NAMALWA (cell line): Measurements from ENCODE around the gene SOBP.
"Not testable (repeated sequence)": the region's sequence is repeated elsewhere in the genome, so short reads cannot be mapped to it uniquely, and the experiment has no call there.

ENCODE experiments used
- DNase-seq: peaks from one replicate; pipeline ENCODE4 v3.0.0-alpha.2; 2015; ENCODE audit warnings: low spot score

The SOBP gene, protein sequence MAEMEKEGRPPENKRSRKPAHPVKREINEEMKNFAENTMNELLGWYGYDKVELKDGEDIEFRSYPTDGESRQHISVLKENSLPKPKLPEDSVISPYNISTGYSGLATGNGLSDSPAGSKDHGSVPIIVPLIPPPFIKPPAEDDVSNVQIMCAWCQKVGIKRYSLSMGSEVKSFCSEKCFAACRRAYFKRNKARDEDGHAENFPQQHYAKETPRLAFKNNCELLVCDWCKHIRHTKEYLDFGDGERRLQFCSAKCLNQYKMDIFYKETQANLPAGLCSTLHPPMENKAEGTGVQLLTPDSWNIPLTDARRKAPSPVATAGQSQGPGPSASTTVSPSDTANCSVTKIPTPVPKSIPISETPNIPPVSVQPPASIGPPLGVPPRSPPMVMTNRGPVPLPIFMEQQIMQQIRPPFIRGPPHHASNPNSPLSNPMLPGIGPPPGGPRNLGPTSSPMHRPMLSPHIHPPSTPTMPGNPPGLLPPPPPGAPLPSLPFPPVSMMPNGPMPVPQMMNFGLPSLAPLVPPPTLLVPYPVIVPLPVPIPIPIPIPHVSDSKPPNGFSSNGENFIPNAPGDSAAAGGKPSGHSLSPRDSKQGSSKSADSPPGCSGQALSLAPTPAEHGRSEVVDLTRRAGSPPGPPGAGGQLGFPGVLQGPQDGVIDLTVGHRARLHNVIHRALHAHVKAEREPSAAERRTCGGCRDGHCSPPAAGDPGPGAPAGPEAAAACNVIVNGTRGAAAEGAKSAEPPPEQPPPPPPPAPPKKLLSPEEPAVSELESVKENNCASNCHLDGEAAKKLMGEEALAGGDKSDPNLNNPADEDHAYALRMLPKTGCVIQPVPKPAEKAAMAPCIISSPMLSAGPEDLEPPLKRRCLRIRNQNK

DNA sequence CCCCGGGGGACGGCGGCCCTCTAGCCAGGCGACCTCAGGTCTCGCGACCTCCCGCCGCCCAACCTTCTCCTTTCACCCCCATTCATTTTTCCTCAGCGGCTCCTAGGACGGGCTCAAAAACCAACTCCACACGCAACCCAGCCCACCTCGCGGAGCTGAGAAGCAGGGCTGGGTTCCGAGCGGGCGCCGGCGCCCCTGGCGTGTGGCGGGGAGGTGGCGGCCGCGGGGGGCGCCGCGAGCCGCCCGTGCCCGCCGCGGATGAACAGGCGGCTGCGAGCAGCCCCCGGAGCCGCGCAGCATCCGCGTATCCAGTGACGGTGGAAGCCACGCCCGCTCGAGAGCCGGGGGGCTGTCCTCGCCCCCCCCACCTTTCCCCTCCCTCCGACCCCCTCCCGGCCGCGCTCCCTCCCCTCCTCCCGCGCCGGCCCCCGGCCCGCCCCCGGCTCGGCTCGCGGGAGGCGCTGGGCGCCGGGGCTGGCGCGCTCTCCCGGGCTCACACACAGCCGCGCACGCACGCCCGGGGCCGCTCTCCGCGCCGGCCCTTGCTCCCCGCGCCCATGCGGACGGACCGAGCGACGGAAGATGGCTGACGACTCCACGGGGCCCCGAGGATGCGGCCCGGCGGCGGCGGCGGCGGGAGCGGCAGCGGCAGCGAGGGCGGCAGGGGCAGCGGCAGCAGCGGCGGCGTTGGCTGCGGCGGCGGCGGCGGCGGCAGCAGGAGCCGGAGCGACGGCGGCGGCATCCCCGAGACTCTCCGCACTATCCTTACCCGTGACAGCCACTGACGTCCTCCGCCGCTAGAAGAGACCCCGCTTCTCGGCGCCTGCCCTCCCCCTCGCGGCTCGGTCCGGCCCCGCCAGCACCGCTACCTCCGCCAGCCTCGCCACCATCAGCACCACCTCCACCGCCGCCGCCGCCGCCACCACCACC is at the start of gene SOBP:
Gene SOBP (plus strand): TSS at position 482 of the 930 bp plus-strand sequence. CDS start 500 bp downstream, outside the sequence.
- DNase-seq: peak; percentile 80

DNA sequence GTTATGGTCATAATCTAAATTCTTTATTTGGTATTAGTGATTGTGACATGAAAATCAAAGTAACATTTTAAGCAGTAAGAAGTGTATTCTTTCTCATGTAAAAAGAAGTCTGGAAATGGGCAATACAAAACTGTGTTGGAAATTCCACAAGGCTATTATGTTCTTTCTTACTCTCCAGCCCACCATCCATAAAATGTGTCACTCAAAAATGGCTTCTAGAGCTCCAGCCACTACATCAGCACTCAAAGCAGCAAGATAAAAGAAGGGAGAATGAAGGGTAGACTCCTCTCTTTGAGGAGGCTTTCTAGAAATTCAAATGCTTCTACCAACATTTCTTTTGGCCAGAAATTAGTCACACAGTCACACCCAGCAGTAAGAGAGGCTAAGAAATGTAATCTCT is 49.0 kb upstream of the SOBP start:
- no peak for DNase-seq

DNA sequence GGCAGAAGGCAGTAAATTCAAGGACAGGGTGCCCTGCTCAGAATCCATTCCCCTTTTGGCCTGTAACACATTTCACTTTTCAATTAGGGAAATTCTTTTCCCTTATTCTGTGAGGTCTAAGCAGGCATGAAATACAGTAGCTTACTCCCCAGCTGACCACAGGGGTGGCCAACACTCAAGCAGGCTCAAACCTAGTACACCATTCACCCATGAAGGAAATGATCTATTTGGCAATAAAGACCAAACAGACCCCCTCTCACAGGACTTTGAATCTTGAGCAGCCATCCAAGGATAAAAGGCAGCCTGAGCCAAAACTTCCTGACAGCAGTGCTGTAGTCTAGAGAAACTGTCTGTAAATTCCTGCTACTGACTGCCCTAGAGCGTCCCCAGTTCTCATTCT is 48.2 kb upstream of the SOBP start:
- no peak for DNase-seq

DNA sequence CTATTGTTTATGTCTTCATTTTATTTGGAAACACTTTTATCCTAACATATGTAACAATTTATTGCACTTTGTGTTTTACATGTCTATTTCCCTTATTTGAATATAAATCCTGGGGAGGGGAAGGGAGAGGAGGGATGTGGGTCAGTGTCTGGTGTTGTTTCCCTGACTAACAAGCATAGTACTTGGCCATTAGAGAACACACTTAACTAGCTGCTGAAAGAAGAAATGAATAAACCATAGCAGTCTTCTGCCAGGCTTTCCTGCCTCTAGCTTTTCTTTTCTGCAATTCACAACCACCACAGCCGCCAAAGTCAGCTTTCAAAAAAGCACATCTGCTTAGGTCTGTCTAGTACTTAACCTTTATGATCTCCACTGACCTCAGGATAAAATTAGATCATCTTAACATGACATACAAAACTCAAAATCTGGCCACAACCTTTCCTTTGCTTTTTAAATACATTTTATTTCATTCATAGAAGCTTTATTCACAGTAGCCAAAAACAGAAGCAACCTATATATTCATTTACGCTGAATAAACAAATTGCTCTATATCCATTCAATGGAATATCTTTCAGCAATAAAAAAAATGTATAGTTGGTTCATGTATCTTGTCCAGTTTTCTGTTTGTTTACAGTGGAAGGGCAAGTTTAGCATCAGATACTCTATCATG is 46.8 kb upstream of the SOBP start:
- no peak for DNase-seq

DNA sequence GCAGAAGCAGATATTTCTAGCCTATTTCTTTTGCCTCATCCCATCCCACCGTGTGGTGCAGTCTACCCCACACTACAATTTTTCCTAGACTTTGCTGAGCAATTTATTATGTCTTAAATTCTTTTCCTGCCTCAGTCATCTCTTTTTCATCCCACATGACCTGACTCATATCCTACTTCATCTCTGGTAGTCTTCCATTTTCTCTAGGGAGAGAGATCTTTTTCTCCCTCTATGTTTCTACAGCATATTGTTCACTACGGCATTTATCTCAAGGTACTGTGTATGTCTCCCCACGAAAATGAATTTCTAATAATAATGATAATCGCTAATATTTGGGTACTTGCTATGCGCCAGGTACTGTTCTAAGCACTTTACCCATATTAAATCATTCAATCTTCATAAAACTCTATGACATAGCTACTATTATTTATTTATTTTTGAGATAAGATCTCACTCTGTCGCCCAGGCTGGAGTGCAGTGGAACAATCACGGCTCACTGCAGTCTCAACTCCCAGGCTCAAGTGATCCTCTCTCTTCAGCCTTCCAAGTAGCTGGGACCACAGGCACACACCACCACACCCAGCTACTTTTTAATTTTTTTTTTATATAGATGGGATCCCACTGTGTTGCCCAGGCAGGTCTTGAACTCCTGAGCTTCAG is 46.2 kb upstream of the SOBP start:
- no peak for DNase-seq

DNA sequence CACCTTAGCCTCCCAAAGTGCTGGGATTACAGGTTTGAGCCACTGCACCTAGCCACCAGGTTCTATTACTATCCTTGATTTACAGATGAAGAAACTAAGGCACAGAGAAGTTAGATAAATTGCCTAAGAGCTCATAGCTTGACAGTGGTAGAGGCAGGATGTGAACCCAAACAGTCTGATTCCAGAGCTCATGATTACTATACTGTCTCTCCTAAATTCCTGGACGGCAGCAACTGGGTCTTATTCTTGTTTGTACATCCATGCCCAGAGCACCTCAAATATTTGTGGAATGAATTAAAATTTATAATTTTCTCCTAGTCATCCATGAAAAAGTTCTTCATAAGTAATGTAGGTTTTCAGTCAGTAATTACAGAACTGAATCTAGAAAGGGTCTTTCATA is 45.6 kb upstream of the SOBP start:
- DNase-seq: no peak

DNA sequence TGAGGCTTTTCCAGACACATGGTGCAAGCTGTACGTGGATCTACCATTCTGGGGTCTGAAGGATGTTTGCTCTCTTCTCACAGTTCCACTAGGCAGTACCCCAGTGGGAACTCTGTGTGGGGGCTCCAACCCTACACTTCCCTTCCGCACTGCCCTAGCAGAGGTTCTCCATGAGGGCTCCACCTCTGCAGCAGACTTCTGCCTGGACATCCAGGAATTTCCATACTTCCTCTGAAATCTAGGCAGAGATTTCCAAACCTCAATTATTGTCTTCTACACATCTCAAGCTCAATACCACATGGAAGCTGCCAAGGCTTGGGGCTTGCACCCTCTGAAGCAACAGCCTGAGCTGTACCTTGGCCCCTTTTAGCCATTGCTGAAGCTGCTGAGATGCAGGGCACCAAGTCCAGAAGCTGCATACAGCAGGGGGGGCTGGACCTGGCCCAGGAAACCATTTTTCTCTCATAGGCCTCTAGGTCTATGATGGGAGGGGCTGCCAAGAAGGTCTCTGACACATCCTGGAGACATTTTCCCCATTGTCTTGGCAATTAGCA is 42.2 kb upstream of the SOBP start:
- no peak for DNase-seq

DNA sequence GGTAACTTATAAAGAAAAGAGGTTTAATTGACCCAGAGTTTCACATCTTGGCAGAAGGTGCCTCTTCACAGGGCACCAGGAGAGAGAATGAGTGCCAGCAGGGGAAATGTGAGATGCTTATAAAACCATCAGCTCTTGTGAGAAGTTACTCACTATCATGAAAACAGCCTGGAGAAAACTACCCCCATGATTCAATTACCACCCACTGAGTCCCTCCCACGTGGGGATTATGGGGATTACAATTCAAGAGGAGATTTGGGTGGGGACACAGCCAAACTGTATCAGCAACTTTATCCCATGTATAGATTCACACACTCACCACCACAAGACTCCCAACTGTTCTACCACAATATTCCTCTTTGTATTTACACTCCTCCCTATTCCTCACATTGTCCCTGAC is 41.1 kb upstream of the SOBP start:
- no peak for DNase-seq

DNA sequence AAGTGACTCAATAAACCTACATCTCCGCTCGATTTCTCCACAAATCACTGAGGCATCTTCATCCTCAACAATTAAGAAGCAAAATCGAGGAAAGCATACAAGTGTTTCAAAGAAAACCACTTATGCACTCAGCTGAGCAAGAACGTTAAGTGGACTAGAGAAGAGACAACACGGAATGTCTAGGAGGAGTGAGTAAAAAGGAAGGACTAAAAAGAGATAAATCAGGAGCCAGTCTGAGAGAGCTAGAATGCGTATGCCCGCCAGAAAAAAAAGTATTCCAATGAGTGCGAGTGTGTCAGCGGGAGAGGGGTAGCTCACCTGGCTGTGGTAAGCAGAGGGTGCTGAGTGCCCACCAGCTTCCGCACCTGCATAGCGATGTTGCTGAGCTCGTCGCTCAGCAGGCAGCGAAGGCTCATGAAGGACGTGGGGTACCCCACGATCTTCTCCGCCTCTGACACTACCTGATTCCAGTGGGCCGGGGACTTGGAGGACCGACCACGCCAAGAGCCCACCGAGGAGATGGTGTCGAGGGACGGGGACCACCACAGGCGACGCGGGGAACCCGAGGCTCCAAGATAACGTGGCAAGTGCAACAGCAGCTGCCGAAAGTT is 31.1 kb upstream of the SOBP start:
- peak; percentile 71 for DNase-seq

DNA sequence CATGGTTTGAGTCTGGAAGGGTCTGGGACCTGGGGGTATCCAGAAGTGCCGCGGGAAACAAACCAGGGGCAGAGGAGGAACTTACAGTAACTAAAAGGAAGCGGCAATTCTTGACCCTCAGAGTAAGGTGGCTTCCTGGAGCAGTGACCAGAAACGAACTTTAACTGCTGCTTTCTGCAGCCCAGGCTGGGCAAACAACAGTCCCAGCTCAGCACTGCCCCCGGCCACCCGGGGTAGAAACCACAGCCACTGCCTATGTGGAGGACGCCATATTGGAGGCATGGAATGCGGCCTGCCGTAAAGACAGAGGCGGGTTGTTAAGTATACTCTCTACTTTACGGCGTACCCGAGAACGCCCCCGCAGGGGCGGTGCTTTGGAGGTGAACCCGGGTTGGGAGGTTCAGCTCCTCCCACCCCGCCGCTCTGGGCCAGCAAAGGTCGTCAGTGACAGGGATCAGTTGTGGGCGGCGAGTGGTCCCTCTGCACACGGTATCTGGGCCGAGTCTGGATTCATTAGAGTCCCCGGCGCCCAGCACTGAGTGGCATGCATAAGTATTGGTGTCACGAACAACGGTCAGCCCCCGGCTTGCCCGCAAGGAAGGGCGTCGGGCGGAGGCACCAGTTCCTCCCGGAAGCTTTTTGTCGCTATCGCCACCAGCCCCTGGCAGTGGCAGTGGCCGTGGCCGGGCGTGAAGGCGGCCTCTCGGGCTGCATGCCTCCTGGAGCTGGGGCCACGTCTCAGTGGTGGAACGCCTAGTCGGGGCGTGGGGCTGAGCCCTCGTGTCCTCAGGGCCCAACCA is 30.4 kb upstream of the SOBP start, which contains the start of gene PDSS2:
Gene PDSS2 (minus strand): TSS at position 282 of the 800 bp plus-strand sequence. CDS start 279 bp downstream, at position 3.
- DNase-seq: peak; percentile 99

DNA sequence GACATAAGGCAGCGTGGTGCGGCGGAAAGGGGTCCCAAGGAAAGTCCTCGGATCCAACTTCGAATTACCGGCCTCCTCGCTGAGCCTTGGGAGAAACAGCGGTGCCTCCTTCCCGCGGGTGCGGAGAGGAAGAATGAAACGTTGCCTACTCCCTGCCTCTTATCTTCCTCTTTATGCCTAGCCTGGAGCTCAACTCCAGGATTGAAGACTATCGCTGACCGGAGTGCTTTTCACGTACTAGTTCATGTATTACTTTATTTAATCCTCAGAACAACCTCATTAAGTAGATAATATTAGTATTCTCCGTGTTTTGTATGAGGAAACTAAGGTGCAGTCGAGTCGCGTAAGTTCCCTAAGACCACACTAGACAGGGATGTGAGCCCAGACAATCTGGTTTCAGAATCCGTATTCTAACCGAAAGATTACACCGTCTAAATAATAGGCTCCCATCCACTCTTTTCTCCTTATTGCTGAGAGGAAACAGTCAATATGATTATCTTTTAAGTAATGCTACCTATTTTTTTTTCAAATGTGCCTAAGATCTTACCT is 29.8 kb upstream of the SOBP start:
- no peak for DNase-seq

DNA sequence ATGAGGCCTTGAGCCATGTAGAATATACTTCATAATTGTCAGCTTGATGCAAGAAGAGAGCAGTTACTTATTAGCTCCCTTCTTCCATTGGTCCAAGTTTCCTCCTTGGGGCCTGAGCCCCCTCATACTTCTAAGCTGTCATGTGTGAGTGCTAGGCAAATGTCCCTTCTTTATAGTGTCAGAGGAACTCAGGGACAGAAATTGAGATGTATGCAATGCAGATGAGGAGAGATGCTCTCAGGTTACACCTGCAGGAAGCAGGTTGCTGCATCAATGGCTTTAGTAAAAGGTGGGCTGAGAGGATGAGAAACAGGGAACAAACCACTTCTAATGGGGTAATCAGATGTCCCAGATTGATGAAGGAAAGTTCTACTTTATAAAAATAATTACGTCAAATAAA is 23.9 kb upstream of the SOBP start:
- DNase-seq: no peak

DNA sequence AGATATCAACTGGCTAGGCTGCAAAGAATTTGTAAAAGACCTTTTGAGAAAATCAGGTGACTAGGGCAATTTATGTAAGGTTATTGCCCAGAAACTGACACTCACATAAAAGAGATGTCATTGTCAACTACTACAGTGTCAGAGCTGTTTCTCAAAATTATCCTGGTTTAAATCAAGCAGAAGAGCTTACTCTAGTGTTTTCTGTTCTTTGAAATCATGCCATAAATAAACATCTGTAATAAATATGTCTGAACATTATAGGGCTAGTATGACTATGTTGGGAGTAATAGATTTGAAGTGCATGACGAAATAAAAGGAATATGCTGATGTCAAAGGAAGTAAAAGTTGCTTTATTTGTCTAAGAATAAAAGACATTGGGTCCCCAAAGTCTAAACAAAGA is 19.6 kb upstream of the SOBP start:
- no peak for DNase-seq

DNA sequence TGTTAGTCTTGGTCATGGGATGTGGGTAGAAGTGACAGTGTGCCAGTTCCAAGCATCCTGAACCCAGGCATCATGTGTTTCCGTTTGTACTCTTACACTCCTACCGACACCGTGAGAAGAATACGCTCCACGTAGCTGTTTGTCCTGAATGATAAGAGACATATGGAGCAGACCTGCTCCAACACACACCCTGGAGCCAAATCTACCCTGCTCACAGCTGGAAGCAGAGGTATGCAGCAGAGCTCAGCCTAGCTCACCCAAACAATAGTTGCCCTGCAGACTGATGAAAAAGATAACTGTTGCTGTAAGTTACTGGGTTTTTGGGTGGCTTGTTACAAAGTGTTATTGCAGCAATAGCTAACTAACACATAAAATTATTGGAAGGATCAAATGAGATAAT is 16.3 kb upstream of the SOBP start:
- DNase-seq: no peak

DNA sequence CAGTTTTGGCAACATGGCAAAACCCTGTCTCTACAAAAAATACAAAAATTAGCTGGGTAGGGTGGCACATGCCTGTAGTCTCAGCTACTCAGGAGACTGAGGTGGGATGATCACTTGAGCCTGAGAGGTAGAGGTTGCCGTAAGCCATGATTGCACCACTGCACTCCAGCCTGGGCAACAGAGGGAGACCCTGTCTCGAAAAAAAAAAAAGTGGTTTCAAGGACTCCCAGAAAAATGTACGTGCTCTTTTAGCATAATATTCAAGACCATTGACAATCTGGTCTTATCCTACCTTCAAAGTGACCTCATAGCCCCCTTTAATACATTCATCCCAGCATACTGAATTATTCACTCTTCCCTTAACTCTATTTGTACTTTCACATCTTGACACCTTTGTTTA is 14.6 kb upstream of the SOBP start:
- not testable (repeated sequence) for DNase-seq

DNA sequence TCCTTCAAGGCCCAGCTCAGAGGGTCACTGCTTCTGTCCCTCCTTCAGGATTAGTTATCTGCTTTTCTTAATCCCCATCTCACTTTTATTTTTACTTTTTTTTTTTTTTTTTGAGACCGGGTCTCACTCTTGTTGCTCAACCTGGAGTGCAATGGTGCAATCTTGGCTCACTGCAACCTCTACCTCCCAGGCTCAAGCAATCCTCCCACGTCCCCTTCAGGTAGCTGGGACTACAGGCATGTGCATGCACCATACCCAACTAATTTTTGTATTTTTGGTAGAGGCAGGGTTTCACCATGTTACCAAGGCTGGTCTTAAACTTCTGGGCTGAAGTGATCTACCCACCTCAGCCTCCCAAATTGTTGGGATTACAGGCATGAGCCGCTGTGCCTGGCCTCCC is 14.1 kb upstream of the SOBP start:
- DNase-seq: not testable (repeated sequence)

DNA sequence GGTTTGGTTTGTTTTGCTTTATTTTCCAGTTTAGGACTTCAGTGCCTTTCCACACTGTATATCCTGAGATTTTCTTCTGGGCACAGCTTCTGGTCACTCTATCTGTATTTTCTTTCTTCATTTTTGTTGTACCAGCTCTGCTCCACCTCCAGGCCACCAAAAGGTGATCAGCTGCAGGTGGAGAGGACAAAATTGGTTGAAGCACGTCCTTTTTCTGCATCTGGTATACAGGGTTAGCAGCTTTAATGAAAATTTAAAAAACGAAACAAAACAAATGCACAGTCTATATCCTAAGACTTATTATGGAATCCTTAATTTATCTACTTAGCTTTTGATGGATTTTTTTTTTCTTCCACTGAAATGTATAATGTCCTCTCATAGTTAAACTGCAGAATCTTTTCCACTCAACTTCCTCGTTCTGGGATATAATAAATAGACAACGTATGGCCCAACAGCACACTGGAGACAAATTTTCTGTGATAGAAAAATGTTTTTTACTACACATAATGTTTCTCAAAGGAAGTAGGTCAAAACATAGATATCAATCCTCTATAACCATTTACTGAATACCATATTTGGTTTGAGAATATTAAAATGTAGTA is 10.7 kb upstream of the SOBP start:
- DNase-seq: no peak

DNA sequence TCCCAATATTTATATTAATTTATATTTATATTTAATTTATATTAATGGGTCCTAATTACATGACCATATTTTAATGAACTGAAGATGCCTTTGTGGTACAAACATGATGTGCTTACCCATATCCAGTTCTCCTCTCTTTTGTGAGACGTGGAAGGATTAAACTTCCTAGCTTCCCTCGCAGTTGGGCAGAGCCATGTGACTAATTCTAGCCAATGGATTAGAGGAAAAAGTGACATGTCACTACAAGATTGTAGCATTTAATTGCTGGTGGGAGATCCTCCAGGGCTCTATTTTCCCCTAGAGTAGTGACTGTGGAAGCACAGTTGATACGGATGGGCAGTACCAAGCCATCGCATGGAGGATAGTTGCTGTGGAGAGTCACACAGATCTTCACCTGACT is 4.8 kb upstream of the SOBP start:
- no peak for DNase-seq
